ENCODE results near the gene TCF4. TPM values are rescaled to one million over a fixed set of nuclear protein-coding genes. Genes with fewer than 3 reads are reported as not detected.

TCF4 gene
- total and polyA plus RNA-seq, 2 of the 13 experiments (the other 11 are each of a cell fraction or from before 2014, with no cell fraction given): not detected

DNA sequence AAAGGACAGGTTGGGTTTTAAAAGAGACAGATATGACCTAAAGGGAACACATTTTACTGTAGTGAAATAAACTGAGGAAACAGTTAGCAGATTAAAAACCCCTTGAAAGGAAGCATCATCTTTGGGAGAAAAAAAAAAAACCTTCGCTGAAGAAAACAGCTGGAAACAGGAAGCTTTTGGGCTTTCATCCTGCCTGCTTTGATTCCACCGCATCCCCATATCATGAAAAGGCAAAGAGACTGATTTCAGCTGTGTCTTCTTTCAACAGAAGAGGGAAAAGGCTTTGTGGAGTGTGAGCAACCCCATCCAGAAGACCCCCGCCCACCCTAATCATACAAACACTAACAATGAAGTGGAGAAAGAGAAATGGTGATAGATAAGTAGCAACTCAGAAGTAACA, 86.4 kb downstream of the TCF4 start:
- H3K4me2 ChIP-seq (ENCODE audit: low read depth, low read length): no peak overlapping the region
- no peaks in the 10 kb centered on the region for H3K79me2 ChIP-seq (ENCODE audit: insufficient read depth, low read length)
- intact Hi-C loops (cut with micrococcal nuclease; ENCODE audit: unreplicated experiment) (no loop called here), in situ Hi-C loops (cut with HindIII; ENCODE audit: extremely low pct_ligation_motif_present, low pct_unique_long_range_greater_than_20kb) (no loop called here)
- TF ChIP-seq, protein P1, sequence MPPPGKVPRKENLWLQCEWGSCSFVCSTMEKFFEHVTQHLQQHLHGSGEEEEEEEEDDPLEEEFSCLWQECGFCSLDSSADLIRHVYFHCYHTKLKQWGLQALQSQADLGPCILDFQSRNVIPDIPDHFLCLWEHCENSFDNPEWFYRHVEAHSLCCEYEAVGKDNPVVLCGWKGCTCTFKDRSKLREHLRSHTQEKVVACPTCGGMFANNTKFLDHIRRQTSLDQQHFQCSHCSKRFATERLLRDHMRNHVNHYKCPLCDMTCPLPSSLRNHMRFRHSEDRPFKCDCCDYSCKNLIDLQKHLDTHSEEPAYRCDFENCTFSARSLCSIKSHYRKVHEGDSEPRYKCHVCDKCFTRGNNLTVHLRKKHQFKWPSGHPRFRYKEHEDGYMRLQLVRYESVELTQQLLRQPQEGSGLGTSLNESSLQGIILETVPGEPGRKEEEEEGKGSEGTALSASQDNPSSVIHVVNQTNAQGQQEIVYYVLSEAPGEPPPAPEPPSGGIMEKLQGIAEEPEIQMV (CRISPR knock-in tag; IDR thresholded peaks at IDR 0.05; ENCODE audit: low read depth): no peak
- TF ChIP-seq TFDP1 (CRISPR knock-in tag; IDR thresholded peaks at IDR 0.05; ENCODE audit: borderline replicate concordance): no peak
- TF ChIP-seq SOX5 (CRISPR knock-in tag; IDR thresholded peaks at IDR 0.05; ENCODE audit: borderline replicate concordance): no peak
- TF ChIP-seq, protein P2, sequence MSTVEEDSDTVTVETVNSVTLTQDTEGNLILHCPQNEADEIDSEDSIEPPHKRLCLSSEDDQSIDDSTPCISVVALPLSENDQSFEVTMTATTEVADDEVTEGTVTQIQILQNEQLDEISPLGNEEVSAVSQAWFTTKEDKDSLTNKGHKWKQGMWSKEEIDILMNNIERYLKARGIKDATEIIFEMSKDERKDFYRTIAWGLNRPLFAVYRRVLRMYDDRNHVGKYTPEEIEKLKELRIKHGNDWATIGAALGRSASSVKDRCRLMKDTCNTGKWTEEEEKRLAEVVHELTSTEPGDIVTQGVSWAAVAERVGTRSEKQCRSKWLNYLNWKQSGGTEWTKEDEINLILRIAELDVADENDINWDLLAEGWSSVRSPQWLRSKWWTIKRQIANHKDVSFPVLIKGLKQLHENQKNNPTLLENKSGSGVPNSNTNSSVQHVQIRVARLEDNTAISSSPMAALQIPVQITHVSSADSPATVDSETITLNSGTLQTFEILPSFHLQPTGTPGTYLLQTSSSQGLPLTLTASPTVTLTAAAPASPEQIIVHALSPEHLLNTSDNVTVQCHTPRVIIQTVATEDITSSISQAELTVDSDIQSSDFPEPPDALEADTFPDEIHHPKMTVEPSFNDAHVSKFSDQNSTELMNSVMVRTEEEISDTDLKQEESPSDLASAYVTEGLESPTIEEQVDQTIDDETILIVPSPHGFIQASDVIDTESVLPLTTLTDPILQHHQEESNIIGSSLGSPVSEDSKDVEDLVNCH (CRISPR knock-in tag; IDR thresholded peaks at IDR 0.05): no peak
- no peaks in the 10 kb centered on the region for H3K9me3 ChIP-seq (ENCODE audit: low read length)
- H4K20me1 ChIP-seq (ENCODE audit: insufficient read depth, low read length): no peaks in the 10 kb centered on the region
- no peak for FAIRE-seq
- no peaks in the 10 kb centered on the region for H3K36me3 ChIP-seq (replicated peaks in 1 of 2; ENCODE audit: control insufficient read depth in 1 of 2, insufficient read depth in 2 of 2, low read length in 2 of 2)
- no peak overlapping the region for H3K27ac ChIP-seq (ENCODE audit: extremely low read length, insufficient read depth, low read length)
- BruUV-seq (replicated peaks): no TSS peak
- DNase-seq (ENCODE audit: low spot score): no peak
- no peak for ATAC-seq
- H3K4me3 ChIP-seq (replicated peaks in 1 of 3; ENCODE audit: insufficient read depth in 1 of 3, low read depth in 2 of 3, low read length in 3 of 3): no peak overlapping the region
- ChIA-PET CTCF (ENCODE audit: low intra/inter-chr PET ratio, low total read pairs) (no interaction called here), POLR2A (no interaction called here)
- no peak overlapping the region for H2AFZ ChIP-seq (ENCODE audit: low read length)
- no peak overlapping the region for H3K9ac ChIP-seq (ENCODE audit: insufficient read depth, low read depth, low read length)
- WGBS (ENCODE audit: low lambda C conversion rate): 2% methylated on average over 3 of the region's 3 CpGs
- H3K27me3 ChIP-seq (ENCODE audit: control insufficient read depth in 1 of 2, insufficient read depth in 2 of 2, low read length in 2 of 2): no peaks in the 10 kb centered on the region
- no peaks in the 10 kb centered on the region for H3K4me1 ChIP-seq (ENCODE audit: insufficient read depth, low read length)

All from HepG2 (cell line).